GM18861 (cell line): ENCODE results near the gene CADPS2.
"Not testable (repeated sequence)": the region's sequence is repeated elsewhere in the genome, so short reads cannot be mapped to it uniquely, and the experiment has no call there.

Source experiments
- ATAC-seq: cut with Tn5 transposase; IDR thresholded peaks from one replicate; pipeline ENCODE4 v1.9.1; 2021; ENCODE audit not compliant: unreplicated experiment

CADPS2 gene

DNA sequence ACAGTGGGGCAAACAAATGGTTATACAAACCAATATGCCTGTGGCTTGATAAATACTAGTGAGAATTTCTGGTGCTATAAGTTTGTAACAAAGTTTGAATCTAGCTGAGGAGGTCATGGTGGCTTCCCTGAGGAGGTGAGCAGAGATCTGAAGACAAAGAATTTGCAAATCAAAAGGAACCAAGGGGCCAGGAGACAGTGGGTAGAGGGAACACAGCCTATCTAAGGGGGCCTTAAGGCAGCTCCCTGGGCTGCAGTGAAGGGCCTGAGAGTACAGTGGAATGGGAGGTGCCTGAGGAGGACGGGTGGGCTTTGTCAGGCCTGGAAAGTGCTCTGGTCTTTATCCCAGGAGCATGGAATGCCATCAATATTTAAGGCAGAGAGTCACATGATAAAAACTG lies 209.1 kb downstream of the CADPS2 start:
- ATAC-seq: no peak

DNA sequence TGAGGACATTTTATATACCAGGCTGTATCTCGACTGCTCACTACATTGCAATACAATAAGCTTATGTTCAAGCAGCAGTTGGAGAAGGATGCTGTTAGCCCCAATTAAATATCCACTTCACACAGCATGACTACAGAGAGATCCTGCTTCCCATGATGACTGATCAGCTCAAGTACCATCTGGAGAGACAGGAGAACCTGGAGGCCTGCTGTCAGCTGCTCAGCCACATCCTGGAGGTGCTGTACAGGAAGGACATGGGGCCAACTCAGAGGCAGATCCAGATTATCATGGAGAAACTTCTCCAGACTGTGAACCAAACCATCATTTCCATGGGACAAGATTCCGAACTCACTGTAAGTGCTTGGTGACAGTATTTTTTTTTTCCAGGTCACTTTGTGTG lies 209.8 kb downstream of the CADPS2 start:
- no peak for ATAC-seq

DNA sequence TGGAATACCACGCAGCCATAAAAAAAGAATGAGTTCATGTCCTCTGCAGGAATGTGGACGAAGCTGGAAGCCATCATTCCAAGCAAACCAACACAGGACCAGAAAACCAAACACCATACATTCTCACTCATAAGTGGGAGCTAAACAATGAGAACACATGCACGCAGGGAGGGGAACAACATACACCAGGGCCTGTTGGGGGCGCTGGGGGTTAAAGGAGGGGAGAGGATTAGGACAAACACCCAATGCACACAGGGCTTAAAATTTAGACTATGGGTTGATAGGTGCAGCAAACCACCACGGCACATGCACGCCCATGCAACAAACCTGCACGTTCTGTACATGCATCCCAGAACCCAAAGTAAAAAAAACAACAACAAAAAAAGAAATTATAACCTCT lies 210.6 kb downstream of the CADPS2 start:
- no peak for ATAC-seq

DNA sequence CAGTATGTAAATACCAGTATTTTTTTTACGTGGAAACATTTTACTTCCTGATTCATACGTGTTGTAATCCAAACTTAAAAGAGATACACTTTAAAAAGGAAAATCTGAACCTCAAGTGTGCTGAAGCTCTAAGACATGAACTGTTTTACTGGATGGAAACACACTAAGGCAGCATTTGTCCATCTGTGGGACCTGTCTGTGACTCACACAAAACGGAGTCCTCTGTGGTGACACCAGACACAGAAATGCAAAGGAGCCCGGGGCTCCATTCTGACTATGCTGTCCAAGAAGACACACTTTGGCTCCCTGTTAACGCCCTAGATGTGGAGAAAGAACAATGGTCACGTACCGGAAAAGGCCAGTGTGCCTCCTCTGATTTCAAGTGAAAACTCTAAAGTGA lies 211.2 kb downstream of the CADPS2 start:
- no peak for ATAC-seq

DNA sequence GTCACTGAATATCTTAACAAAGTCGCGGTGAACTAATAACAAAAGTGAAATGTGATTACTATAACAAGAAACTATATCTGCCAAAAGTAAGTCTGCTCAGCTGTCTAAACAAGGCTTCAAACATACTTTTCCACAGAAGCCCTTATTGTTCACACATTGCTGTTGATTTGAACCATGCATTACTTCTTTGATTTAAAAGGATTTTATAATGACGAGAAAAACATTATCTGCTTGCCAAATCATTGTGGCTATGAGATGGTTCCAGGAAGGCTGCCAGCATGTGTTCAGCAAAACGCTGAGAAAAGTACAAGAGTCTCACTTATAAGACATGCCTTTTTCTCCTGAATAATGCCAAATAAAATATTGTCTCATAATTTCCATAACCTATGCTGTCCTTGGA lies 211.8 kb downstream of the CADPS2 start:
- ATAC-seq: no peak

DNA sequence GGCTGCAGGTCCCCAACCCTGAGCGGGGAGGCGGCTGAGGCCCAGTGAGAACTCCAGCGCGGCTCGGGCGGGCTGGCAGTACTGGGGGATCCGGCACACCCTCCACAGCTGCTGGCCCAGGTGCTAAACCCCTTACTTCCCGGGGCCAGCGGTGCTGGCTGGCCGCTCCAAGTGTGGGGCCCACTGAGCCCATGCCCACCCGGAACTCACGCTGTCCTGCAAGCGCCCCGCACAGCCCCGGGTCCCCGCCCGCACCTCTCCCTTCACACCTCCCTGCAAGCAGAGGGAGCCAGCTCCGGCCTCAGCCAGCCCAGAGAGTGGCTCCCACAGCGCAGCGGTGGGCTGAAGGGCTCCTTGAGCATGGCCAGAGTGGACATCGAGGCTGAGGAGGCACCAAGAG lies 212.3 kb downstream of the CADPS2 start:
- no peak for ATAC-seq

DNA sequence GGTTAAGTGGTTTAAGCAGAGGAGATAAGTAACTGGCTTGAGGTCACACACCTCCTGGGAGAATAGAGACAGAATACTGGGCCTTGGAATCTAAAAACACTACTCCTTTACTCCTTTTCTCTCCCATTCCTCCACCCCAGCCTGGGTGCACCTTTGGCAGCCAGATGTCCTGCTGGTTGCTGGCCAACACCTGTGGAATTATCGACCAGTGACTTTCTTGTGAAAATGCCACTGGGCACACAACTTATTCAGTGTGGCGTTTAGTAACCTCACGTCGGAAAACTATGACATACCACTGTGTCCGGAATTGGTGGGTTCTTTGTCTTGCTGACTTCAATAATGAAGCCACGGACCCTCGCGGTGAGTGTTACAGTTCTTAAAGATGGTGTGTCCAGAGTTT lies 213.7 kb downstream of the CADPS2 start:
- ATAC-seq: no peak

DNA sequence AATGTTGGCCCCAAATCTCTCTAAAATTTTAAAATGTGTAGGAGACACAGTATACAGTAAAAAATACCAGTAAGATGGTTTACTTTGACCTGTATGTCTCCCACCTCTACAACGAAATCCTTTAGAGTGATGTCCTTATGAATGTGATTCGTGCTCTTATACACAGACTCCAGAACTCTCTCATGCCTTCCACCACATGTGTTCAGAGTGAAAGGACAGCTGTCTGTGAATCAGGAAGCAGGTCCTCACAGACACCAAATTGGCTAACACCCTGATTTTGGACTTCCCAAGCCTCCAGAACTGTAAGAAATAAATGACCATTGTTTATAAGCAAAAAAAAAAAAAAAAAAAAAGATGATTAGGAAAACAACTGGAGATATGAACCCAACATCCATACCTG lies 222.5 kb downstream of the CADPS2 start:
- no peak for ATAC-seq

DNA sequence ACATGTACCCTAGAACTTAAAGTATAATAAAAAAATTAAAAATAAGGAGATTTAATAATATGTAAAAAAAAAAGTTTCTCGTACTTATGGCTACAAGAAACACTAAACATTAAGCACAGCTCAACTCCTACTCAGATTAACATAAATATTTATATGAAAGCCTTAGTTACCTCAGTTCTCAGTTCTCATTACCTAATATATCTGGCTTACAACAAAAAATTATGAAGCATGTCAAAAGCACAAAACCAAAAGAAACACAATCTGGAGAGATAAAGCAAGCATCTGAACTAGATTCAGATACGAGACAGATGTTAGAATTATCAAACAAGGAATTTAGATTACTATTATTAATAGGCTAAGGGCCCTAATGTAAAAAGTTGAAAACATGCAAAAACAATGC lies 227.4 kb downstream of the CADPS2 start:
- no peak for ATAC-seq

DNA sequence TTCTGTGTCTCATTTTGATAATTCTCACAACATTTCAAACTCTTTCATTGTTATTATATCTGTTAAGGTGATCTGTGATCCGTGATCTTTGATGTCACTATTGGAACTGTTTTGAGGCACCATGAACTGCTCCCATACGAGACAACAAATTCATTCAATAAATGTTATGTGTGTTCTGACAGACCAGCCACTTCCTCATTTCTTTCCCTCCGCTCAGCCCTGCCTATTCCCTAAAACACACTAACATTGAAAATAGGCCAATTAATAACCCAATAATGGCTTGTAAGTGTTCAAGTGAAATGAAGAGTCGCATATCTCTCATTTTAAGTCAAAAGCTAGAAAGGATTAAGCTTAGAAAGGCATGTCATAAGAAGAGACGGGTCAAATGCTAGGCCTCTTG lies 232.6 kb downstream of the CADPS2 start:
- no peak for ATAC-seq

DNA sequence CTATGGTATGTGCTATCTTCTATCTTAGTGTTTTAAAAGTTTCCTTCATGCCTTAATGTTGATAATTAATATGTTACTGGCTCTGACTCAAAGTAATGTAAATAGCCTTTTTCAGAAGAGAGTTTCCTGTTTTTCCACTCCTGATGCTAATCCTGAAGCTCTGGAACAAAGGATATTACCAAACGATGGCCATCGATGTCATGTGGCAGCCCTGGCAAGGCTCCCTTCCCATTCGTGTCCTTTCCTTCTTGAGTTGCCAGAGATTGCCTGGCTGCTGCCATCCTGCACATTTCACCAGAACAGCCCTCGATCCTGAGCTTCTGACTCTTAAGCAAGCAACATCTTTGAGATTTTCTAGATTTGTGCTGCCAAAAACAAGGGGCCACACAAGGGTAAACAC lies 233.4 kb downstream of the CADPS2 start:
- ATAC-seq: no peak

DNA sequence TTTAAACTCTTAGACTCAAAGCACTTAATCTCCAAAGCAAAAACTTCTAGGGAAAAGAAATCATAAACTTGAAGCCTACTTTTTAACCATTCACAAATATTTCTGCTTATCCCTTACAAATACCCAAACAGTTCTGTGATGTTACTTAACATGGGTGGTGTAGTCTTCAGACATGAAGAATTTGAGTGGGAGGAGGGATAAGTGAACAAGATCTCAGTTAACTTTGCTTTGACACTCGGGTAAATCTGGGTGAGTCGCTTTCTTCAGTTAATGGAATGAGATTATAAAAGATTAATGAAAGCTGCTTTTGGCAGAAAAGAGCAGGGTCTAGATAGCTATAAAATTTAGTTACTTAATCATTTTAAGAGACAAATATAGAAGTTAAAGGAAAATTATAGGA lies 234.8 kb downstream of the CADPS2 start:
- ATAC-seq: no peak

DNA sequence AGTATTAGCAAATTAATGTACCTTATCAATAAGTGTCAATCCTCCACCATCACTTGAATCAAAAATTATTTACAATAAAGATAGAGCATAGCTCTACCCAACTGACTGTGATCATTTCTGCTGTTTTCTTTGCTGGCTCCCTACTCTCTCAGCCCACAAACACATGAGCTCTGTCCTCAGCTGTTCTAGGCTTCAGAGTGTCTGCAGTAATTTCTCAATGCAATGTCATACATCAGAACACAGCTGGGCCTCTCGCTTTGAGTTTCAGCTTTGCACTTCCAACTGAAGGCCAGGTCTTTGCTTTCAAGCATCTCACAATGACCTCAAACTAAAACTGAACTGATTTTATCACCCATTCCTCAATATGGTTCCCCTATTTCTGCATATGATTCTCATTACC lies 243.0 kb downstream of the CADPS2 start:
- no peak for ATAC-seq

DNA sequence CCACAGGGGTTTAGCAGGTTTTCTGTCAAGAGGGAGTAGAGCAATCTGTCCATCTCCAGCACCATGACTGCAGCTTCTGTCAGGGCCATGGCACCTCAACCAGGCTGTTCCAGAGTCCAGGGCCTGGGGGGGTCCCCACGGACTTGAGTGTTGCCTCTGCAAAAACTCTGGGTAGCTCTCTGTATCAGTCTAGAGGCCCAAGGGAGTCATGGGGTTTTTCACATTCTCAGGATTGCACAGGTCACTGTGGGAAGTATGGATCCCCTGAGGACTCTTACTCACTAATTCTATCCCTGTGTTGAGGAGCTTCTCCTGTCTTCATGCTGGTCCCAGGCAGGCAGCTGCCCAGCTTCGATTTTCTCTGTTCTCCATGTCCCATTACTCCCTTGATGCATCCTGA lies 247.8 kb downstream of the CADPS2 start:
- ATAC-seq: no peak

DNA sequence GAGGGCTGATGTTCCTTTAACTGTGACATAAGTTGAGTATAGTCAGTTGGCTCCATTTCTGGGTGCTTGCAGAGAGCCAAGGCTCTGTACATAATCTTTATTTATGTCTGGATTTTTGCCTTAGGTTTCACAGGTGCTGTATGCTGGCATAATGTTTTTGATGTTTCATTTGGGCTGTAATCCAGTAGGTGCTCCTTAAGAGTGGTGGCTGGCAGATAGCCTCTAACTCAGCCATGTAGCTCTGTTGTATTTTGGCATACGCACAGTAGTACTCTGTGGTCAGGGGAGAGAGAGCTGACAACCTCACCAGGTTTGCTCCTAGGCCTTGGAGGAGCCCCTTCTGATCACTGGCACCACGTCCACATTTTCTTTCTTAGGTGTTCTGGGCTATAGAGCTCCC lies 248.5 kb downstream of the CADPS2 start:
- no peak for ATAC-seq

DNA sequence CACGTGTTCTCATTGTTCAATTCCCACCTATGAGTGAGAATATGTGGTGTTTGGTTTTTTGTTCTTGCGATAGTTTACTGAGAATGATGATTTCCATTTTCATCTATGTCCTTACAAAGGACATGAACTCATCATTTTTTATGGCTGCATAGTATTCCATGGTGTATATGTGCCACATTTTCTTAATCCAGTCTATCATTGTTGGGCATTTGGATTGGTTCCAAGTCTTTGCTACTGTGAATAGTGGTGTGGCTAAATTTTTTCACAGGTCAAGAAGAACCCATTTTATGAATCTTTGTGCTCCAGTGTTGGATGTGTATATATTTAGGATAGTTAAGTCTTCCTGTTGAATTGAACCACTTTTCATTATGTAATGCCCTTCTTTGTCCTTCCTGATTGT lies 250.8 kb downstream of the CADPS2 start:
- not testable (repeated sequence) for ATAC-seq

DNA sequence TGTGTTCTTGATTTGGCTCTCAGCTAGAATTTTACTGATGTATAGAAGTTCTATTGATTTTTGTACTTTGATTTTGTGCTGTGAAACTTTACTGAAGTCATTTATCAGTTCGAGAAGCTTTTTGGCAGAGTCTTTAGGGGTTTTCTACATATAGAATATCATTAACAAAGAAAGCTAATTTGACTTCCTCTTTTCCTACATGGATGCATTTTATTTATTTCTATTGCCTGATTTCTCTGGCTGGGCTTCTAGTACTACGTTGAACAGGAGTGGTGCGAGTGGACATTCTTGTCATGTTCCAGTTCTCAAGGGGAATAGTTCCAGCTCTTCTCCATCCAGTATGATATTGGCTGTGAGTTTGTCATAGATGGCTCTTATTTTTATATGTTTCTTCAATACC lies 252.8 kb downstream of the CADPS2 start:
- ATAC-seq: no peak

DNA sequence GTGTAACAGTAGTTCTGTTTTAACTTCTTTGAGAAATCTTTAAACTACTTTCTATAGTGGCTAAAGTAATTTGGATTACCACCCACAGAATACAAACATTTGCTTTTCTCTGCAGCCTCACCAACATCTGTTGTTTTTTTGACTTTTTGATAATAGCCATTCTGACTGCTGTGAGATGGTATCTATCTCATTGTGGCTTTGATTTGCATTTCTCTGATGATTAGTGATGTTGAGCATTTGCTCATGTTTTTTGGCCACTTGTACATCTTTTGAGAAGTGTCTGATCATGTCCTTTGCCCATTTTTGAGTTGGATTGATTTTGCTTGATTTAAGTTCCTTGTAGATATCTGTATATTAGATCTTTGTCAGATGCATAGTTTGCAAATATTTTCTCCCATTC lies 254.0 kb downstream of the CADPS2 start:
- ATAC-seq: no peak

DNA sequence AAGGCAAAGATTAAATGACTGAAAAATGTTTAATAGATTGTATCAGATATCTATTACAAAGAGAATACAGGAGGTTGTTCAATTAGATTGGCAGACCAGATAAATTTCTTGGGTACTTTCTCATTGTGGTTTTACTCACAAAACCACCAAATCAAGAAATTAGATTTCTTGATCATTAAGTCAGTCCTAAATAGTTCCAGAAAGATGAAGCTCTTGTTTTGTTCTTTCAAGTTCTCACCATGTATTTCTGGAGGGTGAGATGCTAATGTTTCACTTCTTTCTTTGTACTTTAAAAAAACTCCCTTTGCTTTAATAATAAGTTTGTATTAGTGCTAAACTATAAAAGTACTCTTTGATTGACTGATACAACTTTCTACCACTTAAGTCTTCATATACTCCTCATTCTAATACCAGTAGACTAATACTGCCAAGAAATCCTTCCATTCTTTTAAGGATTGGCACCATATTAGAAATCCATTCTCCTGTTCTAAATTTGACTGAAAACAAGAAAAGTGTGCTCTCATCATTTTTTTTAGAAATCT lies 256.8 kb downstream of the CADPS2 start:
- ATAC-seq: no peak

DNA sequence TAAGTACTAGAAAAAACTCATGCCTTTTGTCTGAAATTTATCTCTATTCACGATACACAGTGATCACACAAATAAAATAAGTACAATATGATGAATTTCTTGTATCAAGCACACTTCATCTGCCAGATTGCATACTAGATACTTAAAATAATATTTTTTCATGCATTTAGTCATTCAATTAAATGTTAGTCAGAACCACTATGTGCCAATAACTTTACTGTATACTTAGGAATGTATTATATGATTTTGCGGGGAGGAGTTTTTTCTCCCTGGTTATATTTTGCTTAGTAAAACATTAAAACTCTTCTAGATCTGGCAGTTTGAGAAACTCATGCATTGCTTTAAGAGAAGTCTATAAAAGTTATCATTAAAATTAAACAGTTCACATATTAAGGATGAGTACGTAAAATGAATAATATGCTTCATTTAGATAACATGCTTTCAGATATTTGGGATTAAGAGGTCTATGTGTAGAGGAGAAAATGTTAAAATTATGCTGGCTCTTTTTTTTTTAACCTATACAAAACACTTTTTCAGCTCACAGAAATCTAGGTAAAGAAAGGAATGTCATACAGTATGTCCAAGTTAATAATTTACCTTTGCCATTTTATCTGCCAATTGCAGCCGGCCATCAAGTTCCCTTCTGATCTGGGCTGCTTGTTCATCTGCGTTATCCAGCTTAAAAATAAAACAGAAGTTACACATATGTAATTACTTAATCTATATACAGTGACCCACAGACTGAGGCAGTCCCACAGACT lies 257.4 kb downstream of the CADPS2 start:
- no peak for ATAC-seq

DNA sequence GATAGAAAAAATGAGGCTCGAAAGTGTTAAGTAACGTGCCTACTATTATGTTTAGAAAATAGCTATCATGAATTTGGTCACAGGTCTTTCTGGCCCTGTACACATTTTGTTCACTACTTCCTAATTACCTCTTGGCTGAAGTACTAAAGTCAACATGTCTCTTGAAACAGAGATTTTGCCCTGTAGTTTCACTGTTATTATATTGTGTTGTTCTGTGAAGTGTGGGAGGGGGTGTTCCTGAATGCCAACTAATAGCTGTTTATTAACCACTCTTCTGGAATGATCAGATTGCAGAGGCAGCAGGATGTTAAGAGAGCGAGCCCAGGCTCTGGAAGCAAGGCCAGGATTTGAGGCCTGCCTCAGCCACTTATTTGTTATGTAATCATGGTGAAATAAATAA lies 259.5 kb downstream of the CADPS2 start:
- ATAC-seq: no peak

DNA sequence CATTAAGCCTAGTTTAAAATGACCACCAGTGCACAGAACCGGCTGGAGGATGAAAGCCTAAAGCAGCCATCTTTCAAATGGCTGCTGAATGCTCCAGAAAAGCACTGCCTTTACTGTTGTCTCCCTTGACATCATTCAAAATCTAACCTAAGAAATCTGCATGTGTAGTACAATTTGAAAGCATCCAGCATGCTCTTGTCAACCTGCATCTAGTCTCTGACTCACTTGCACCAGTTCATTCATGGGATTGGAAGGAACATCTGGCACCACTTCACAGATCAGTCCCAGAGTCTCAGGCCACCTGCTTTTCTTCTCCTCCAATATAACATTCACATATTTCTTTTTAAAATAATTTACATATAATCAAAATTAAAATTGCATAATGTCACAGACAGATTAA lies 263.6 kb downstream of the CADPS2 start:
- no peak for ATAC-seq

DNA sequence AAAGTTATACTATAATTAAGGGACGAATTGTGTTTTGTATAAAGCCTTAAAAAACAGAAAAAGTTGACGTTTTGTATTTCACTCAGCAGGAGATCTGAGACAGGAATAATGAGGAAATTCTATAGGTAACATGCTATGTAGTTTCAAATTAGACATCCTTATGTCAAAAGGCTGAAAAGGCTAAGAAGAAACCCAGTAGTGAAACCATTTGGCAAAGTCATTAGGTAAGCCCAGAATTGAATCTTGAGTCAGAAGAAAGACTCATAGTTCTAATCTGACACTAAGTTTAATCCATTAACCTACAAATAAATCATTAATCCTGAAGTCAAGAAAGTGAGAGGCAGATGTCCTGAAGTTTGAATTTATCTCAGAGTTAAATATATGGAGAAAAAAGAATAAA lies 266.6 kb downstream of the CADPS2 start:
- ATAC-seq: no peak
